Stimulated activated CD8-positive, alpha-beta memory T cell treated with anti-CD3 and anti-CD28 coated beads, Interleukin-15, amount 100 ng/mL, for 24 hours (primary cell): ENCODE results near the gene GALNT9.
A peak's percentile ranks its signal among the peaks of the same experiment; 100 is the strongest.
"Not testable (repeated sequence)": the region's sequence is repeated elsewhere in the genome, so short reads cannot be mapped to it uniquely, and the experiment has no call there.

Source experiments
- DNase-seq: peaks from one replicate; pipeline ENCODE4 v3.0.0-alpha.2; 2020; ENCODE audit warnings: low read depth

GALNT9 gene

GRCh38 chr12:132196038-132196872 is 133.1 kb downstream of the GALNT9 start:
- DNase-seq, result no peak

- DNase-seq, result not testable (repeated sequence)
Measured at GRCh38 chr12:132195242-132195641, 134.1 kb downstream of the GALNT9 start.

- no peak for DNase-seq
Measured at GRCh38 chr12:132194556-132194955, 134.8 kb downstream of the GALNT9 start.

- DNase-seq, result no peak
Measured at GRCh38 chr12:132194056-132194455, 135.3 kb downstream of the GALNT9 start.

GRCh38 chr12:132191715-132192553 is 137.5 kb downstream of the GALNT9 start:
- DNase-seq, result no peak

GRCh38 chr12:132190834-132191500 is 138.4 kb downstream of the GALNT9 start:
- DNase-seq, result no peak

- no peak for DNase-seq
Measured at GRCh38 chr12:132190012-132190755, 139.2 kb downstream of the GALNT9 start.

- peak; percentile 81 for DNase-seq
Measured at GRCh38 chr12:132189378-132190011, 139.9 kb downstream of the GALNT9 start.

- DNase-seq, result no peak
Measured at GRCh38 chr12:132188916-132189325, 140.5 kb downstream of the GALNT9 start.

- no peak for DNase-seq
Measured at GRCh38 chr12:132188451-132188901, 140.9 kb downstream of the GALNT9 start.

GRCh38 chr12:132187646-132188450 is 141.5 kb downstream of the GALNT9 start:
- no peak for DNase-seq

- no peak for DNase-seq
Measured at GRCh38 chr12:132186857-132187620, 142.3 kb downstream of the GALNT9 start.

- DNase-seq, result no peak
Measured at GRCh38 chr12:132186208-132186856, 143.1 kb downstream of the GALNT9 start.

- DNase-seq, result no peak
Measured at GRCh38 chr12:132185705-132186104, 143.7 kb downstream of the GALNT9 start.

- DNase-seq, result no peak
Measured at GRCh38 chr12:132182711-132183365, 146.6 kb downstream of the GALNT9 start.

GRCh38 chr12:132182206-132182710 is 147.1 kb downstream of the GALNT9 start:
- DNase-seq, result no peak

GRCh38 chr12:132181570-132182200 is 147.7 kb downstream of the GALNT9 start:
- DNase-seq, result no peak
